GM19328 (cell line): ENCODE data around the gene CENPQ.

ENCODE experiments used
- ATAC-seq: cut with Tn5 transposase; IDR thresholded peaks from one replicate; pipeline ENCODE4 v1.9.1; 2021; ENCODE audit warnings: mild to moderate bottlenecking, moderate library complexity; ENCODE audit not compliant: unreplicated experiment

The CENPQ gene

DNA sequence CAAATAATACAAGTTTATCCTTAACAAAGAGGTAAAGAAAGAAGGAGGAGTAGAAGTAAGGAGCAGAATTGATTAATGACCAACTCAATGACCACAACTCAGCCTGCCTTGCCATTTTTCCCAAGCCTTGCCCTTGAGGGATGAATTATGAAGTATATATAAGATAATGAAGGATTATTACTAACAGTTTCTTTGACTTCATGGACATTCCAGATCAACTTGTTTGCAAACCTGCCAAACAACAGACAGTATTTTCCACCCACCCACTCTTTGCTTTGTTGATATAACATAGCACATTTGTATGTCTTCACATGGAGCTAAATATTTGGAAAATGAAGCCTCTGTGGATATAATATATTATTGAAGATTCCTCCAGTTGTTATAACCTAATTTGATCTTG is 77.4 kb downstream of the CENPQ start:
- no peak for ATAC-seq

DNA sequence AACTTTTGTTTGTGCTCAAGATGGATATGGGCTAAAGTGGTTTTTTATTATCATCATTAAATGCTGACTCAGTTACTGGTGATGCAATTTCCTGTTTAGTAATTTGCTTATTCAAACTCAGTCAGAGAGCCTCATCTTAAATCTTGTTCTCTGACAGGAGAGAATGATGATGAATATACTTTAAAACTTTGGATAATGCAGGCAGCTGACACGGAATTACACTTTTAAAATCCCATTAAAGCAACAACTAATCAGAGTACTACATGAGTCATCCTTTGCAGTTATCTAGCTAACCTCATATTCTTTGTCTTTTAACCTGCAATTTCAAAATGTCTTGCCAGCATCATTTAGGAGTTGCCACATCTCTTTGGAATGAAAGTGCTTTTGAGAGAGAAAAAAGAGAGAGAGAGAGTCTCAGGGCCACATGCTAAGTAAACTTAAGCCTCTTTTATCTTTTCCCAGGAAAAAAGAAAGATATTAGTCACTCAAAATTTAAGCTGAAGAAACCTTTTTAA is 78.1 kb downstream of the CENPQ start:
- no peak for ATAC-seq

DNA sequence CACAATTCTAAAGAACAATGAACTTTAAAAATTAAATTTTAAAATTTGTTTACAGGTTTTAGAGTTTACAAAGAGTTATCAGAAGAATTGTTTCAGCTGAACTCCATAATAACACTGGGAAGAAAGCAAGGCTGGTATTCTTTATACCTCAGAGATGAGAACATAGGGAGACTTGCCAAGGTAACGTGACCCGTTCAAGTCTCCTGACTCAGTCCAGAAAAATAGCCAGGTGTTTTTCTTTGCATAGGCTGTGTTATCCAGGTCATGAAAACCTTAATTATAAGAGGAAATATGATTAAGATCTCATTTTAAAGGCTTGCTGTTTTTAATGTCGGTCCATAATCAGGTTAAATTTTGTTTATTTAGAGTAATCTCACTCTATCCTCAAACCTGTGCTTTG is 78.8 kb downstream of the CENPQ start:
- no peak for ATAC-seq
